Measurements from ENCODE around the gene SCN3B. TPM values are rescaled to one million over a fixed set of nuclear protein-coding genes. Genes with fewer than 3 reads are reported as not detected.

The SCN3B gene
- total RNA-seq, 3 donors from 2014 or later = 1.9 to 2.6 (median 1.9) TPM

GRCh38 chr11:123594921-123595320 is 59.5 kb downstream of the SCN3B start:
- no peaks in the 10 kb centered on the region for H3K9me3 ChIP-seq
- H3K36me3 ChIP-seq = no peaks in the 10 kb centered on the region
- TF ChIP-seq, protein P1, sequence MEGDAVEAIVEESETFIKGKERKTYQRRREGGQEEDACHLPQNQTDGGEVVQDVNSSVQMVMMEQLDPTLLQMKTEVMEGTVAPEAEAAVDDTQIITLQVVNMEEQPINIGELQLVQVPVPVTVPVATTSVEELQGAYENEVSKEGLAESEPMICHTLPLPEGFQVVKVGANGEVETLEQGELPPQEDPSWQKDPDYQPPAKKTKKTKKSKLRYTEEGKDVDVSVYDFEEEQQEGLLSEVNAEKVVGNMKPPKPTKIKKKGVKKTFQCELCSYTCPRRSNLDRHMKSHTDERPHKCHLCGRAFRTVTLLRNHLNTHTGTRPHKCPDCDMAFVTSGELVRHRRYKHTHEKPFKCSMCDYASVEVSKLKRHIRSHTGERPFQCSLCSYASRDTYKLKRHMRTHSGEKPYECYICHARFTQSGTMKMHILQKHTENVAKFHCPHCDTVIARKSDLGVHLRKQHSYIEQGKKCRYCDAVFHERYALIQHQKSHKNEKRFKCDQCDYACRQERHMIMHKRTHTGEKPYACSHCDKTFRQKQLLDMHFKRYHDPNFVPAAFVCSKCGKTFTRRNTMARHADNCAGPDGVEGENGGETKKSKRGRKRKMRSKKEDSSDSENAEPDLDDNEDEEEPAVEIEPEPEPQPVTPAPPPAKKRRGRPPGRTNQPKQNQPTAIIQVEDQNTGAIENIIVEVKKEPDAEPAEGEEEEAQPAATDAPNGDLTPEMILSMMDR (IDR thresholded peaks at IDR 0.05) = no peak
- TF ChIP-seq POLR2A (IDR thresholded peaks at IDR 0.05) (no peak), POLR2AphosphoS5 (IDR thresholded peaks at IDR 0.05) (no peak)
- H3K4me3 ChIP-seq = no peak overlapping the region
- no peak overlapping the region for H3K27ac ChIP-seq
- no peaks in the 10 kb centered on the region for H3K4me1 ChIP-seq
- no peak for DNase-seq (ENCODE audit: low spot score in 2 of 2)
- intact Hi-C loops (cut with DNase I; ENCODE audit: low total_unique reads) = no loop called here
- no peaks in the 10 kb centered on the region for H3K27me3 ChIP-seq

DNA sequence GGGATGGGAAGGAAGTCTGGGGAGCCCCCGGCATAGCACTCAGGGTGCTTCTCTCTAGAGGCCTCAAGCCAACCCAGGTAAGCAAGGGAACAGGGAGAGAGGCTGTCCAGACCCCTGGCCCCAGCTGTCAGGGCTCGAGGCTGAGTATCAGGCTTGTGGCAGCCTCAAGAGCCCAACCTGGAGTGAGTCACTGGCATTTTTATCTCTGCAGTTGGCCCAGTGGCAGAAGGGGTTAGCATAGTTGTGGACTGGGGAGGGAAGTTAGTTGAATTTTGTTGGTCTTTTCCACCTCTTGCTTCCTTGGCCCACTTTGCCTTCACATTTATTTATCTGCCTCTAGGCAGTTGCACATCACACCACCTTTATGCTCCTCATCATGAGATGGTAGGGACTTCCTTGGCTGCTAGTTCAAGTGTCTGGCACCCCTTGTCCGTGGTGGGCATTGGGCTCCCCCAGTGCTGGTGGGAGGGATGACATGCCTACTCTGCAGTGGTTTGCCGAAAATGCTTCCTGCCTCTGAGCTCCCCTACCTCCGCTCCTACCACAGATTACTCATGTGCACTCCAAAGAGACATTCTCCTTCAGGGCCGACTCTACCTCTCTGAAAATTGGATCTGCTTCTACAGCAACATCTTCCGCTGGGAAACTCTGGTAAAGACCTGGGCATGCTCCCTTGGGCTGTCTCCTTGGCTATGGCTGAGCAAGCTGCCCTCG is 60.1 kb downstream of the SCN3B start:
- H3K4me1 ChIP-seq = no peaks in the 10 kb centered on the region
- no peaks in the 10 kb centered on the region for H3K36me3 ChIP-seq
- DNase-seq (ENCODE audit: low spot score in 2 of 2) = no peak
- H3K9me3 ChIP-seq = no peaks in the 10 kb centered on the region
- no peak overlapping the region for H3K27ac ChIP-seq
- H3K4me3 ChIP-seq = no peak overlapping the region
- H3K27me3 ChIP-seq = no peaks in the 10 kb centered on the region
- TF ChIP-seq POLR2AphosphoS5 (IDR thresholded peaks at IDR 0.05) = no peak
- TF ChIP-seq, protein P1 (IDR thresholded peaks at IDR 0.05) = no peak
- TF ChIP-seq POLR2A (IDR thresholded peaks at IDR 0.05) = no peak
- intact Hi-C loops (cut with DNase I; ENCODE audit: low total_unique reads) = no loop called here

GRCh38 chr11:123593570-123593969 is 60.9 kb downstream of the SCN3B start:
- Histone ChIP-seq H3K36me3 (no peaks in the 10 kb centered on the region), H3K9me3 (no peaks in the 10 kb centered on the region), H3K27me3 (no peaks in the 10 kb centered on the region), H3K4me3 (no peak overlapping the region), H3K4me1 (no peaks in the 10 kb centered on the region), H3K27ac (no peak overlapping the region)
- no peak for DNase-seq (ENCODE audit: low spot score in 2 of 2)
- intact Hi-C loops (cut with DNase I; ENCODE audit: low total_unique reads) = no loop called here
- TF ChIP-seq POLR2A (IDR thresholded peaks at IDR 0.05) (no peak), POLR2AphosphoS5 (IDR thresholded peaks at IDR 0.05) (no peak)
- TF ChIP-seq, protein P1 (IDR thresholded peaks at IDR 0.05) = no peak

DNA sequence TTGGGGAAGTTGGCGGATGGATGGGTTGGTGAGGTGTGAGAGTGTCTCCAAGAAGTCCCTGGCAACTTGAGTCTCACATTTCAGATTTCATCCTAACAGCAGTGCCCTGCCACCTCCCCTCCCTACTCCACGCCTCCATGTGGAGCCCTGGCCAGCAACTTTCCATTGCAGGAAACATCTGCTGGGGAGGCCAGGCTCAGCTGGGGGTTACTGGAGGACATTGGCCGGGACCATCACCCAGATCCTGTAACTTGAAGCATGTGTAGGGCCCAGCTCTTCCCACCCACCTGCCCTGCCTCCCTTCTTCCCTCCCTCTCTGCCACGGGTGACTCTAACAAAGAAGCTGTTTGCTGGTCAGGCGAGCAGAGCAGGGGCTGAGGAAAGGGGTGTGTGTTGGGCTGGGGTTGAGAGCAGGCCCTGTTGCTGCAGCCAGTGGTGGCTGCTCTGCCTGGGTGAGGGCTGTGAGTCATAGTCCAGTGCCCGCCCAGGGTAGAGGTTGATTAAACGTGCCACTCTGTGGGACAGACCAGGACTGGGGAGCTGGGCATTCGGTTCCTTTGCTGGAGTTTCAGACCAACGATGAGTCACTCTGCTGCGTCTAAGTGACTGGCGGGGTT is 64.0 kb downstream of the SCN3B start:
- no peak for DNase-seq (ENCODE audit: low spot score in 2 of 2)
- Histone ChIP-seq H3K27me3 (no peaks in the 10 kb centered on the region), H3K27ac (peak overlapping the region in 1 of 2 donors; percentile 9), H3K4me1 (no peaks in the 10 kb centered on the region), H3K4me3 (no peak overlapping the region), H3K9me3 (no peaks in the 10 kb centered on the region), H3K36me3 (no peaks in the 10 kb centered on the region)
- intact Hi-C loops (cut with DNase I; ENCODE audit: low total_unique reads) = no loop called here
- TF ChIP-seq POLR2AphosphoS5 (IDR thresholded peaks at IDR 0.05) (no peak), POLR2A (IDR thresholded peaks at IDR 0.05) (no peak)
- TF ChIP-seq, protein P1 (IDR thresholded peaks at IDR 0.05) = no peak

GRCh38 chr11:123588864-123589262 is 65.6 kb downstream of the SCN3B start:
- TF ChIP-seq POLR2AphosphoS5 (IDR thresholded peaks at IDR 0.05) (no peak), POLR2A (IDR thresholded peaks at IDR 0.05) (no peak)
- TF ChIP-seq, protein P1 (IDR thresholded peaks at IDR 0.05) = no peak
- intact Hi-C loops (cut with DNase I; ENCODE audit: low total_unique reads) = no loop called here
- Histone ChIP-seq H3K27me3 (no peaks in the 10 kb centered on the region), H3K4me1 (no peaks in the 10 kb centered on the region), H3K4me3 (no peak overlapping the region), H3K36me3 (no peaks in the 10 kb centered on the region), H3K9me3 (no peaks in the 10 kb centered on the region), H3K27ac (no peak overlapping the region)
- no peak for DNase-seq (ENCODE audit: low spot score in 2 of 2)

Data from breast epithelium (tissue), 4 donors.